ENCODE measurements around the gene ZNF212. TPM values are rescaled to one million over a fixed set of nuclear protein-coding genes. Genes with fewer than 3 reads are reported as not detected.
A peak's percentile ranks its signal among the peaks of the same experiment; 100 is the strongest.

ZNF212 gene
- total RNA-seq, 4 donors from 2014 or later = 8.4 to 12.6 (median 10.5) TPM

GRCh38 chr7:149284343-149284742, 44.9 kb downstream of the ZNF212 start:
- DNase-seq (ENCODE audit: low spot score in 2 of 2) = no peak
- Histone ChIP-seq H3K4me3 (peak overlapping the region in 1 of 4 donors; percentile 66), H3K27me3 (no peaks in the 10 kb centered on the region), H3K27ac (peak overlapping the region in 1 of 4 donors; percentile 12), H3K4me1 (peaks cover 0 to 15% (median 11%) of the 10 kb centered on the region in 4 donors), H3K9me3 (no peaks in the 10 kb centered on the region), H3K36me3 (peaks cover 0 to 55% (median 0%) of the 10 kb centered on the region in 3 donors)
- TF ChIP-seq POLR2A (IDR thresholded peaks at IDR 0.05) = no peak
- TF ChIP-seq EP300 (IDR thresholded peaks at IDR 0.05) = no peak
- TF ChIP-seq, protein P1, sequence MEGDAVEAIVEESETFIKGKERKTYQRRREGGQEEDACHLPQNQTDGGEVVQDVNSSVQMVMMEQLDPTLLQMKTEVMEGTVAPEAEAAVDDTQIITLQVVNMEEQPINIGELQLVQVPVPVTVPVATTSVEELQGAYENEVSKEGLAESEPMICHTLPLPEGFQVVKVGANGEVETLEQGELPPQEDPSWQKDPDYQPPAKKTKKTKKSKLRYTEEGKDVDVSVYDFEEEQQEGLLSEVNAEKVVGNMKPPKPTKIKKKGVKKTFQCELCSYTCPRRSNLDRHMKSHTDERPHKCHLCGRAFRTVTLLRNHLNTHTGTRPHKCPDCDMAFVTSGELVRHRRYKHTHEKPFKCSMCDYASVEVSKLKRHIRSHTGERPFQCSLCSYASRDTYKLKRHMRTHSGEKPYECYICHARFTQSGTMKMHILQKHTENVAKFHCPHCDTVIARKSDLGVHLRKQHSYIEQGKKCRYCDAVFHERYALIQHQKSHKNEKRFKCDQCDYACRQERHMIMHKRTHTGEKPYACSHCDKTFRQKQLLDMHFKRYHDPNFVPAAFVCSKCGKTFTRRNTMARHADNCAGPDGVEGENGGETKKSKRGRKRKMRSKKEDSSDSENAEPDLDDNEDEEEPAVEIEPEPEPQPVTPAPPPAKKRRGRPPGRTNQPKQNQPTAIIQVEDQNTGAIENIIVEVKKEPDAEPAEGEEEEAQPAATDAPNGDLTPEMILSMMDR (IDR thresholded peaks at IDR 0.05) = no peak
- WGBS, 2 donors = 68 to 85% methylated on average over 2 to 3 of the region's 3 CpGs

- H3K9me3 ChIP-seq = no peaks in the 10 kb centered on the region
- peaks cover 0 to 15% (median 11%) of the 10 kb centered on the region in 4 donors for H3K4me1 ChIP-seq
- TF ChIP-seq POLR2A (IDR thresholded peaks at IDR 0.05) (peak in 1 of 2 donors; percentile 26), EP300 (IDR thresholded peaks at IDR 0.05) (peak in 1 of 2 donors; percentile 61)
- TF ChIP-seq, protein P1 (IDR thresholded peaks at IDR 0.05) = no peak
- H3K27ac ChIP-seq = peak overlapping the region in 3 of 4 donors; percentile 34 to 64 (median 45)
- H3K27me3 ChIP-seq = no peaks in the 10 kb centered on the region
- DNase-seq (ENCODE audit: low spot score in 2 of 2) = peak; percentile 83 to 86
- peak overlapping the region; percentile 35 to 85 (median 65) for H3K4me3 ChIP-seq
- WGBS, 2 donors = 3 to 9% methylated on average over 20 to 41 of the region's 66 CpGs
- H3K36me3 ChIP-seq = peaks cover 0 to 58% (median 0%) of the 10 kb centered on the region in 3 donors
Measured at GRCh38 chr7:149284850-149285585, 45.6 kb downstream of the ZNF212 start.

- peaks cover 0 to 58% (median 0%) of the 10 kb centered on the region in 3 donors for H3K36me3 ChIP-seq
- H3K4me3 ChIP-seq = peak overlapping the region; percentile 35 to 85 (median 65)
- no peaks in the 10 kb centered on the region for H3K9me3 ChIP-seq
- H3K27ac ChIP-seq = peak overlapping the region in 3 of 4 donors; percentile 34 to 64 (median 45)
- TF ChIP-seq, protein P1 (IDR thresholded peaks at IDR 0.05) = no peak
- TF ChIP-seq EP300 (IDR thresholded peaks at IDR 0.05) (no peak), POLR2A (IDR thresholded peaks at IDR 0.05) (no peak)
- no peaks in the 10 kb centered on the region for H3K27me3 ChIP-seq
- WGBS, 2 donors = 5 to 6% methylated on average over 10 to 11 of the region's 11 CpGs
- H3K4me1 ChIP-seq = peaks cover 0 to 15% (median 11%) of the 10 kb centered on the region in 4 donors
- DNase-seq (ENCODE audit: low spot score in 2 of 2) = no peak
Measured at GRCh38 chr7:149285603-149286002, 46.2 kb downstream of the ZNF212 start.

DNA sequence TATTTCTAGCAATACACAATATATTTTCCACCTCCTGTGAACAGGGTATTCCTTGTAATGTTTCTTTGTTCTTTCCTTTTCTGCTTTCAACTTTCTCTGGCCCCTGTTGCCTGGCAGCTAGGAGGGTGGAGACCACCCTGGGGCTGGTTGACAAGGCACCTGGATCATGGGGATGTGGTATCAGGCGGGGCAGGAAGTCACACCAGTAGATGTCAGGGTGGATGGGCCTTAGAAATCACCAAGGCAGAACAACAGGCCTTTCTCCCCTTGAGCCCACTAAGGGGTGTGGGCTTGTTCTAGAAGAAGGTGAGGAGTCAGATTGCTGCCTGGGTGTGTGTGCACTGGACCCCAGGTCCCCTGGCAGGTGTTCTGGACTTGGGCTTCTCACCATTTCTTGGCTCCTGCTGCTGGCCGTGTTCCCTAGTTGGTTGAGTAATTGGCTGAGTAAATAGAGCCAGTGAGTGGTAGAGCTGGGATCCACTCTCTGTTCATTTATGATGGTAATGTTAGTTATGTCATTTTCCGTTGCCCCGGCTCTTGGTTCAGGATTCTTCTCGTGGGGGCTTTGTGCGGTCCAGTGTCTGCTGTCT, 47.5 kb downstream of the ZNF212 start:
- Histone ChIP-seq H3K27ac (no peak overlapping the region), H3K9me3 (no peaks in the 10 kb centered on the region), H3K4me1 (peaks cover 0 to 15% (median 11%) of the 10 kb centered on the region in 4 donors), H3K4me3 (no peak overlapping the region), H3K27me3 (no peaks in the 10 kb centered on the region), H3K36me3 (peaks cover 0 to 58% (median 0%) of the 10 kb centered on the region in 3 donors)
- WGBS, 2 donors = 93 to 94% methylated on average over 6 of the region's 6 CpGs
- TF ChIP-seq, protein P1 (IDR thresholded peaks at IDR 0.05) = no peak
- TF ChIP-seq POLR2A (IDR thresholded peaks at IDR 0.05) = no peak
- TF ChIP-seq EP300 (IDR thresholded peaks at IDR 0.05) = no peak
- DNase-seq (ENCODE audit: low spot score in 2 of 2) = no peak

- H3K36me3 ChIP-seq = peaks cover 0 to 58% (median 0%) of the 10 kb centered on the region in 3 donors
- WGBS, 2 donors = 92 to 94% methylated on average over 10 of the region's 10 CpGs
- peaks cover 0 to 15% (median 11%) of the 10 kb centered on the region in 4 donors for H3K4me1 ChIP-seq
- DNase-seq (ENCODE audit: low spot score in 2 of 2) = no peak
- no peaks in the 10 kb centered on the region for H3K27me3 ChIP-seq
- TF ChIP-seq EP300 (IDR thresholded peaks at IDR 0.05) = no peak
- TF ChIP-seq, protein P1 (IDR thresholded peaks at IDR 0.05) = no peak
- no peak for TF ChIP-seq POLR2A (IDR thresholded peaks at IDR 0.05)
- no peak overlapping the region for H3K27ac ChIP-seq
- H3K4me3 ChIP-seq = no peak overlapping the region
- no peaks in the 10 kb centered on the region for H3K9me3 ChIP-seq
Measured at GRCh38 chr7:149287622-149288021, 48.2 kb downstream of the ZNF212 start.

Measured in tibial nerve (tissue), 4 donors.